Skeletal muscle tissue (tissue), 4 donors: ENCODE results near the gene UBAC2. TPM values are rescaled to one million over a fixed set of nuclear protein-coding genes. Genes with fewer than 3 reads are reported as not detected.
"Not testable (repeated sequence)": the region's sequence is repeated elsewhere in the genome, so short reads cannot be mapped to it uniquely, and the experiment has no call there.

ENCODE experiments used
- H3K27ac ChIP-seq: one replicate; pipeline ENCODE4 v1.7.0; 2013; ENCODE audit warnings: mild to moderate bottlenecking, low read depth, low read length, inconsistent platforms
- H3K27me3 ChIP-seq, 3 donors: one replicate each; pipeline ENCODE4 v1.7.0; 2013; ENCODE audit warnings: low read length in 3 of 3; ENCODE audit not compliant: control insufficient read depth in 3 of 3, insufficient read depth in 3 of 3
- H3K36me3 ChIP-seq, 3 donors: one replicate each; pipeline ENCODE4 v1.7.0; 2013; ENCODE audit warnings: low read length in 3 of 3; ENCODE audit not compliant: control insufficient read depth in 3 of 3, insufficient read depth in 3 of 3
- H3K4me1 ChIP-seq, 3 donors: one replicate each; pipeline ENCODE4 v1.7.0; 2013; ENCODE audit warnings: low read length in 3 of 3, mild to moderate bottlenecking in 3 of 3; ENCODE audit not compliant: control insufficient read depth in 3 of 3, insufficient read depth in 3 of 3
- H3K4me3 ChIP-seq, 3 donors: one replicate each; pipeline ENCODE4 v1.7.0; 2013; ENCODE audit warnings: low read length in 3 of 3
- H3K9ac ChIP-seq, 3 donors: one replicate each; pipeline ENCODE4 v1.7.0; 2013; ENCODE audit warnings: low read length in 3 of 3, mild to moderate bottlenecking in 3 of 3, moderate library complexity in 2 of 3, low read depth in 1 of 3
- H3K9me3 ChIP-seq, 3 donors: one replicate each; pipeline ENCODE4 v1.7.0; 2013; ENCODE audit warnings: low read length in 3 of 3; ENCODE audit not compliant: control insufficient read depth in 3 of 3
- total RNA-seq: library from RNA; depleted of rRNA; stranded (reverse); fragments of >200 nt; gene quantifications from one replicate; pipeline ENCODE4 v1.2.3, GENCODE V29; 2014
- donor health status: Osteomylitis.

UBAC2 gene
- total RNA-seq, 1 donor from 2014 or later, result 100 TPM

DNA sequence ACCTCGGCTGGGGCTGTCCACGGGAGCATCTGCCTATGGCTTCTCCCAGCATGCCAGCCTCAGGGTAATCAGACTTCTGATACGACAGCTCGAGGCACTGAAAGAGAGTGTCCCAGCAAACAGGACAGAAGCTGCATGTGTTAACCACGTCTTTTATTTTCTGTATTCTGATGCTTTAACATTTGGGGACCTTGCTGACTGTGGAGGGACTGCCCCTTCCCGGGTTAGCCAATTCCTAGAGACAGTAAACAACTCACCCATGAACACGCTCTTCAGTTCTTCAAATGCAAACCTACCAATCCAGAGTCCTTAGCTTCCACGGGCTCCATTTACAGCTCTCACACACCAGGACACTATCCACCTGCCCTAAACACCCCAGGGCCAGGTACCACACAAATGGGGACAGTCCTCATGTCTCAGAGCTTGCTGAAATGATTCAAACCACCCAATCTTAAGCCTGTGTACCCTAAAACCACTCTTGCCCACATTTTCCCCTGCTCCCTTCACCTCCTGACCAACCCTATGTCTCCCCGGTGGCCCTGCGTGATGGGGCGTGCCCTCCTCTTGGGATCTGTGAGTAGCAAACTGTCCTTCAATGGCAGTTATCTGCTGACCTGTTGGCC, 208.9 kb downstream of the UBAC2 start:
- H3K4me1 ChIP-seq, H3K9me3 ChIP-seq, H3K36me3 ChIP-seq, H3K9ac ChIP-seq, H3K27ac ChIP-seq, H3K4me3 ChIP-seq: not testable (repeated sequence)
- H3K27me3 ChIP-seq, result peaks cover 0 to 13% (median 11%) of the 10 kb centered on the region in 3 donors

- H3K4me3 ChIP-seq, H3K9me3 ChIP-seq, H3K9ac ChIP-seq, H3K4me1 ChIP-seq, H3K36me3 ChIP-seq, H3K27ac ChIP-seq: not testable (repeated sequence)
- peaks cover 0 to 16% (median 11%) of the 10 kb centered on the region in 3 donors for H3K27me3 ChIP-seq
These were observed 210.2 kb downstream of the UBAC2 start for GRCh38 chr13:99410646-99411475.

DNA sequence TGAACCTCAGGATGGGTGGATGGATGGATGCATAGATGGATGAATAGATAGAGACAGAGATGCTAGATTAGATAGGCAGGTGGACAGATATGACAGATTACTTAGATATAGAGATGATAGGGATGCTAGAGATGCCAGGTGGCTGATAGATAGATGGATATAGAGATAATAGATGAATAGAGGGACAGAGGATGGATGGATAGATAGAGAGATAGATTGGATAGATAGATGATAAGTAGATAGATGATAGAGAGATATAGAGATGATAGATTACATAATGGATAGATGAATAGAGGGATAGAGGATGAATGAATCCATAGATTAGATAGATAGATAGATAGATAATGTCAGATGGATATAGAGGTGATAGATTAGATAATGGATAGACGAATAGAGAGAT, 212.2 kb downstream of the UBAC2 start:
- Histone ChIP-seq H3K9me3 (peaks cover 0 to 2% (median 0%) of the 10 kb centered on the region in 3 donors), H3K4me1 (peaks cover 0 to 3% (median 0%) of the 10 kb centered on the region in 3 donors), H3K9ac (no peak overlapping the region), H3K4me3 (no peak overlapping the region), H3K36me3 (no peaks in the 10 kb centered on the region), H3K27ac (no peak overlapping the region), H3K27me3 (peaks cover 7 to 29% (median 20%) of the 10 kb centered on the region in 3 donors)

DNA sequence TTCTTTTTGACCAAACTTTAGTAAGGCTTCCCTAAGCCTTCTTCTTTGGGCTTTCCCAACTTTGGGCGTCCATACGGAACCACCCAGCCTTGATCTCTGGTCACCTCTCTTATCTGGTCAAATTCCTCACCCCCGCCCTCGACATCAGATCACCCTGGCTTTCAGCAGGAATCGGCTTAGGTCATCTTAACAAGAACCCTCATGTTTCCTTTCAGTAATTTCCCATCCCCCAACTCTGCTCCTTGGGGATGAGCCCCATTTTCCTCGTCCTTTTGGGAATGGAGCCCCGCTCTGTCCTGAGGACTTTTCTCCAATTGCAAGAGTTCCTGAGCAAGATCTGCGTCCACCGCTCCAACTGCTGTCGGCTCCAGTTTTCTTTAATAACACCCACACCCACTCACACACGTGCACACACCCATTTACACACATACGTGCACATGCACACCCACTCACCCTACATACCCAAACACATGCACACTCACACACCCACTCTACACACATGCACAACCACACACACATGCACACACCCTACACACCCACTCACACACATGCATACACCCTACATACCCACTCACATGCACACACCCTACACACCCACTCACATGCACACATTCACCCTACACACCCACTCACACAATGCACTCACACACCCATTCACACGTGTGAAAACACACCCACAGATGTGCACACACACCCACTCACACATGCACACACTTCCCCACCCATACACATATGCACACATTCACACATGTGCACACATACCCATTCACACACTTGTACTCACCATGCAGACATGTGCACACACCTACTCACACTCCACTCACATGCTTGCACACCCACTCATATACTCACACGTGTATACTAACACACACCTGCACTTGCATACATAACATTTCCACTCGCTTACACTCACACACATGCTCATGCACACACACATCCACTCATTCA, 213.7 kb downstream of the UBAC2 start:
- Histone ChIP-seq H3K9me3 (peaks cover 0 to 2% (median 0%) of the 10 kb centered on the region in 3 donors), H3K27ac (no peak overlapping the region), H3K4me1 (peaks cover 0 to 3% (median 0%) of the 10 kb centered on the region in 3 donors), H3K9ac (no peak overlapping the region), H3K27me3 (peaks cover 12 to 24% (median 22%) of the 10 kb centered on the region in 3 donors), H3K36me3 (no peaks in the 10 kb centered on the region), H3K4me3 (no peak overlapping the region)

- Histone ChIP-seq H3K9me3 (peaks cover 0 to 2% (median 0%) of the 10 kb centered on the region in 3 donors), H3K9ac (no peak overlapping the region), H3K4me1 (peaks cover 0 to 3% (median 0%) of the 10 kb centered on the region in 3 donors), H3K4me3 (no peak overlapping the region), H3K27ac (no peak overlapping the region), H3K27me3 (peaks cover 15 to 26% (median 22%) of the 10 kb centered on the region in 3 donors), H3K36me3 (no peaks in the 10 kb centered on the region)
These were observed 214.5 kb downstream of the UBAC2 start for GRCh38 chr13:99415014-99415650.

DNA sequence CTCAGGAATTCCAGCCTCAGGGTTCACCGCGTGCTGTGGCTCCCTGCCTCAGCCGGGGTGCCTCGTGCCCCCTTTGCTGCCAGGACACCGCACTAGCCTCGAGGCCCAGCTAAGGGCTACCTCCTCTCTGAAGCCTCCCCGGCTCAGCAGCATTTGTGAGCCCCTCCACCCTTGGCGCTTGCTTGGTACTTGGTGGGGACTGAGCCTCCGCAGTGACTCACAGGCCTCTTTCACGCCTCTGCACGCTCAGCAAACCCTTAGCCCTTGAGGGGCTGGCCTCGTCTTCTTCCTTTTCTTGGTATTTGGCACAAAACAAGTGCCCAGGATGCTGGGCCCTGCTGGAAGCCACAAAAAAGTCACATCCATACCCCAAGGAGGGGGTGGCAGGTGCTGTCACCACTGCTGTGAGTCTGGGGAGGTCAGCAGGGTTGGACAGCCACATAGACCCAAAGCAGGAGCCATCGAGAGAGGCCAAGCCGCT, 215.2 kb downstream of the UBAC2 start:
- peaks cover 0 to 2% (median 0%) of the 10 kb centered on the region in 3 donors for H3K9me3 ChIP-seq
- H3K36me3 ChIP-seq, result no peaks in the 10 kb centered on the region
- no peak overlapping the region for H3K27ac ChIP-seq
- peaks cover 15 to 30% (median 28%) of the 10 kb centered on the region in 3 donors for H3K27me3 ChIP-seq
- H3K4me1 ChIP-seq, result peaks cover 0 to 3% (median 0%) of the 10 kb centered on the region in 3 donors
- H3K4me3 ChIP-seq, result no peak overlapping the region
- no peak overlapping the region for H3K9ac ChIP-seq

DNA sequence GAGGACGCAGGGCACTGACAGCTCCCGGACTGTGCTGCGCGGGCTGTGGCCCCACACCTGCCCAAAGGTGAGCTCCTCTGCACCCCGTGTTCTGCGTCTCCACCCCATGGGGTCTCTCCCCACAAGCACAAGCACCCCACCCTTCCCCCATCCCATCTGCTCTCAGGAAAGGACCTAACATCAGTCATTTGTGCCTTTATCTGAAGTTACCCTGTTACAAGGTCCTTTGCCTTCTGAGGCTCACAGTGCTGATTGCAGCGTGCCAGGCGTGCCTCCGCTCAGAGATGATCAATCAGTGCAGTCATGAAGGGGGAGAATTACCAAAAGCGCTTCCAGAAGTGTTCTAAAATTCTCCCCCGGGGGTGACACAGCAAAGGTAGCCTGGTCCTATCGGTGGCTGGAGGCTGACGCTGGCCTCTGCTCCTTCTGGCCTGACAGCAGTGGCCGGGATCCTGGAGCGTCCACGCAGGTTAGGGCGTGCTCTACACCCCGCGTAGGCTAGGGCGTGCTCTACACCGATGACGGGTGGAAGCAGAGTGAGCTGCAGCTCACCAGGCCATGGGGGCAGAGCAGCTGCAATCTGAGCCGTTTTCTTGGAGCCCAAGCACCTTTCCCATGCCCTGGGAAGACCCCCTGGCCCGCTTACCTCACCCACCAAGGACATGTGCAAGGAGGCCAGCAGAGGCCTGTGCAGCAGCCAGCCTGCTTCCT, 215.9 kb downstream of the UBAC2 start:
- H3K4me3 ChIP-seq, result no peak overlapping the region
- H3K36me3 ChIP-seq, result no peaks in the 10 kb centered on the region
- H3K9me3 ChIP-seq, result peaks cover 0 to 2% (median 0%) of the 10 kb centered on the region in 3 donors
- H3K9ac ChIP-seq, result no peak overlapping the region
- H3K27me3 ChIP-seq, result peaks cover 18 to 30% (median 28%) of the 10 kb centered on the region in 3 donors
- H3K27ac ChIP-seq, result no peak overlapping the region
- peaks cover 0 to 3% (median 0%) of the 10 kb centered on the region in 3 donors for H3K4me1 ChIP-seq

- no peak overlapping the region for H3K27ac ChIP-seq
- H3K27me3 ChIP-seq, result peaks cover 23 to 30% (median 27%) of the 10 kb centered on the region in 3 donors
- H3K9ac ChIP-seq, result no peak overlapping the region
- peaks cover 0 to under 1% (median 0%) of the 10 kb centered on the region in 3 donors for H3K9me3 ChIP-seq
- no peaks in the 10 kb centered on the region for H3K36me3 ChIP-seq
- peaks cover 0 to 3% (median 0%) of the 10 kb centered on the region in 3 donors for H3K4me1 ChIP-seq
- H3K4me3 ChIP-seq, result no peak overlapping the region
These were observed 216.8 kb downstream of the UBAC2 start for GRCh38 chr13:99417201-99418102.
